ENCODE results near the gene SESN2. TPM values are rescaled to one million over a fixed set of nuclear protein-coding genes. Genes with fewer than 3 reads are reported as not detected.

SESN2 gene
- total RNA-seq, 6 experiments from 2014 or later = 4.5 to 17.9 (median 14.0) TPM

- DNase-seq (no peak), ATAC-seq (no peak)
- 47% methylated on average over 2 of the region's 2 CpGs for WGBS (ENCODE audit: insufficient coverage, low coverage, low lambda C conversion rate, missing lambda C conversion rate)
- Histone ChIP-seq H3K36me3 (no peaks in the 10 kb centered on the region), H3K27ac (no peak overlapping the region), H3K27me3 (no peaks in the 10 kb centered on the region), H3K4me1 (no peaks in the 10 kb centered on the region), H3K9me3 (no peaks in the 10 kb centered on the region), H3K4me3 (no peak overlapping the region)
- TF ChIP-seq, protein P1, sequence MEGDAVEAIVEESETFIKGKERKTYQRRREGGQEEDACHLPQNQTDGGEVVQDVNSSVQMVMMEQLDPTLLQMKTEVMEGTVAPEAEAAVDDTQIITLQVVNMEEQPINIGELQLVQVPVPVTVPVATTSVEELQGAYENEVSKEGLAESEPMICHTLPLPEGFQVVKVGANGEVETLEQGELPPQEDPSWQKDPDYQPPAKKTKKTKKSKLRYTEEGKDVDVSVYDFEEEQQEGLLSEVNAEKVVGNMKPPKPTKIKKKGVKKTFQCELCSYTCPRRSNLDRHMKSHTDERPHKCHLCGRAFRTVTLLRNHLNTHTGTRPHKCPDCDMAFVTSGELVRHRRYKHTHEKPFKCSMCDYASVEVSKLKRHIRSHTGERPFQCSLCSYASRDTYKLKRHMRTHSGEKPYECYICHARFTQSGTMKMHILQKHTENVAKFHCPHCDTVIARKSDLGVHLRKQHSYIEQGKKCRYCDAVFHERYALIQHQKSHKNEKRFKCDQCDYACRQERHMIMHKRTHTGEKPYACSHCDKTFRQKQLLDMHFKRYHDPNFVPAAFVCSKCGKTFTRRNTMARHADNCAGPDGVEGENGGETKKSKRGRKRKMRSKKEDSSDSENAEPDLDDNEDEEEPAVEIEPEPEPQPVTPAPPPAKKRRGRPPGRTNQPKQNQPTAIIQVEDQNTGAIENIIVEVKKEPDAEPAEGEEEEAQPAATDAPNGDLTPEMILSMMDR (IDR thresholded peaks at IDR 0.05) = no peak
- no peak for TF ChIP-seq POLR2A (IDR thresholded peaks at IDR 0.05)
- intact Hi-C loops (cut with DNase I) = no loop called here
Observed at GRCh38 chr1:28306301-28306949, 47.1 kb downstream of the SESN2 start.

DNA sequence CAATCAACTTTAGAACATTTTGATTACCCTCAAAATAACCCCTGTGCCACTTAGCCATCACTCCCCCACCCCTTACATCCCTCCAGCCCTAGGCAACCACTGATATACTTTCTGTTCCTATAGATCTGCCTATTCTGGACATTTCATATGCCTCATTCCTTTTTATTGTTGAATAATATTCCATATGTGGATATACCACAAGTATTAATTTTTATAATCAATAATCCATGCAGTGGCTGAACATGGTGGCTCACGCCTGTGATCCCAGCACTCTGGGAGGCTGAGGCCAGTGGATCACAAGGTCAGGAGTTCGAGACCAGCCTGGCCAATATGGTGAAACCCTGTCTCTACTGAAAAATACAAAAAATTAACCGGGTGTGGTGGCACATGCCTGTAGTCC, 49.4 kb downstream of the SESN2 start:
- H3K36me3 ChIP-seq = no peaks in the 10 kb centered on the region
- intact Hi-C loops (cut with DNase I) = no loop called here
- H3K9me3 ChIP-seq = no peaks in the 10 kb centered on the region
- no peaks in the 10 kb centered on the region for H3K27me3 ChIP-seq
- H3K4me3 ChIP-seq = no peak overlapping the region
- peaks cover 0 to 8% (median 4%) of the 10 kb centered on the region in 4 donors for H3K4me1 ChIP-seq
- 87% methylated on average over 3 of the region's 3 CpGs for WGBS (ENCODE audit: insufficient coverage, low coverage, low lambda C conversion rate, missing lambda C conversion rate)
- no peak for TF ChIP-seq POLR2A (IDR thresholded peaks at IDR 0.05)
- TF ChIP-seq, protein P1 (IDR thresholded peaks at IDR 0.05) = no peak
- ATAC-seq = no peak
- no peak for DNase-seq
- H3K27ac ChIP-seq = no peak overlapping the region

GRCh38 chr1:28309702-28310101, 50.4 kb downstream of the SESN2 start:
- no peak overlapping the region for H3K27ac ChIP-seq
- no peak for DNase-seq
- H3K9me3 ChIP-seq = no peaks in the 10 kb centered on the region
- TF ChIP-seq, protein P1 (IDR thresholded peaks at IDR 0.05) = no peak
- TF ChIP-seq POLR2A (IDR thresholded peaks at IDR 0.05) = no peak
- no peak overlapping the region for H3K4me3 ChIP-seq
- no peak for ATAC-seq
- WGBS (ENCODE audit: insufficient coverage, low coverage, low lambda C conversion rate, missing lambda C conversion rate) = 74% methylated on average over 2 of the region's 2 CpGs
- H3K36me3 ChIP-seq = no peaks in the 10 kb centered on the region
- no peaks in the 10 kb centered on the region for H3K27me3 ChIP-seq
- peaks cover 0 to 16% (median 4%) of the 10 kb centered on the region in 4 donors for H3K4me1 ChIP-seq
- intact Hi-C loops (cut with DNase I) = no loop called here

- H3K27ac ChIP-seq = peak overlapping the region; percentile 56 to 83 (median 82)
- WGBS (ENCODE audit: insufficient coverage, low coverage, low lambda C conversion rate, missing lambda C conversion rate) = 20% methylated on average over 4 of the region's 6 CpGs
- intact Hi-C loops (cut with DNase I) = no loop called here
Observed at GRCh38 chr1:28313702-28314546, 54.6 kb downstream of the SESN2 start.

More at GRCh38 chr1:28313702-28314546, 54.6 kb downstream of the SESN2 start:
- no peak for TF ChIP-seq POLR2A (IDR thresholded peaks at IDR 0.05)
- TF ChIP-seq, protein P1 (IDR thresholded peaks at IDR 0.05) = no peak
- Histone ChIP-seq H3K36me3 (no peaks in the 10 kb centered on the region), H3K4me3 (no peak overlapping the region), H3K9me3 (no peaks in the 10 kb centered on the region), H3K27me3 (no peaks in the 10 kb centered on the region), H3K4me1 (peaks cover 0 to 17% (median 4%) of the 10 kb centered on the region in 4 donors)
- peak; percentile 93 to 97 (median 96) for DNase-seq
- peak; percentile 98 to 99 (median 99) for ATAC-seq

Measured in right lobe of liver (tissue), 6 donors.